ENCODE results near the gene ABHD16A.

ABHD16A gene

DNA sequence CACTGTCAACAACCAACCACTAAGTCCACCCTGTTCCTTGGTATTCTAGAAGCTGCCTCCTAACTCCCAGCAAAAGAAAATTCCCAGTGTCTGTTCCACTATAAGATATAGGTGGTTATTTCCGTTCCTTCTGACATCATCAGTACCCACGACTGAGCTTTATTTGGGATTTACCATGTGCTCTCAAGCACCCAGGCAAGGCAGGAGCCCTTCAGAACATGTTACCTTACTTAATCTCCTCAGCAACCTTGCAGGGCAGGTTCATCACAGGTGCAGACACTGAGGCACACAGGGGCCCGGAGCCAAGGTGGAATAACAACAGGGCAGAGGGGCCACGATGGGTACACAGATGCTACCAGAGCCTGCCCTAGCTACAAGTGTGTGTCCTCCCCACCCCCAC, 10.8 kb downstream of the ABHD16A start:
- TF ChIP-seq, protein P1, sequence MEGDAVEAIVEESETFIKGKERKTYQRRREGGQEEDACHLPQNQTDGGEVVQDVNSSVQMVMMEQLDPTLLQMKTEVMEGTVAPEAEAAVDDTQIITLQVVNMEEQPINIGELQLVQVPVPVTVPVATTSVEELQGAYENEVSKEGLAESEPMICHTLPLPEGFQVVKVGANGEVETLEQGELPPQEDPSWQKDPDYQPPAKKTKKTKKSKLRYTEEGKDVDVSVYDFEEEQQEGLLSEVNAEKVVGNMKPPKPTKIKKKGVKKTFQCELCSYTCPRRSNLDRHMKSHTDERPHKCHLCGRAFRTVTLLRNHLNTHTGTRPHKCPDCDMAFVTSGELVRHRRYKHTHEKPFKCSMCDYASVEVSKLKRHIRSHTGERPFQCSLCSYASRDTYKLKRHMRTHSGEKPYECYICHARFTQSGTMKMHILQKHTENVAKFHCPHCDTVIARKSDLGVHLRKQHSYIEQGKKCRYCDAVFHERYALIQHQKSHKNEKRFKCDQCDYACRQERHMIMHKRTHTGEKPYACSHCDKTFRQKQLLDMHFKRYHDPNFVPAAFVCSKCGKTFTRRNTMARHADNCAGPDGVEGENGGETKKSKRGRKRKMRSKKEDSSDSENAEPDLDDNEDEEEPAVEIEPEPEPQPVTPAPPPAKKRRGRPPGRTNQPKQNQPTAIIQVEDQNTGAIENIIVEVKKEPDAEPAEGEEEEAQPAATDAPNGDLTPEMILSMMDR (IDR thresholded peaks at IDR 0.05), result no peak
- no peak overlapping the region for H3K27ac ChIP-seq
- DNase-seq (ENCODE audit: low spot score), result no peak
- H3K4me3 ChIP-seq, result no peak overlapping the region

DNA sequence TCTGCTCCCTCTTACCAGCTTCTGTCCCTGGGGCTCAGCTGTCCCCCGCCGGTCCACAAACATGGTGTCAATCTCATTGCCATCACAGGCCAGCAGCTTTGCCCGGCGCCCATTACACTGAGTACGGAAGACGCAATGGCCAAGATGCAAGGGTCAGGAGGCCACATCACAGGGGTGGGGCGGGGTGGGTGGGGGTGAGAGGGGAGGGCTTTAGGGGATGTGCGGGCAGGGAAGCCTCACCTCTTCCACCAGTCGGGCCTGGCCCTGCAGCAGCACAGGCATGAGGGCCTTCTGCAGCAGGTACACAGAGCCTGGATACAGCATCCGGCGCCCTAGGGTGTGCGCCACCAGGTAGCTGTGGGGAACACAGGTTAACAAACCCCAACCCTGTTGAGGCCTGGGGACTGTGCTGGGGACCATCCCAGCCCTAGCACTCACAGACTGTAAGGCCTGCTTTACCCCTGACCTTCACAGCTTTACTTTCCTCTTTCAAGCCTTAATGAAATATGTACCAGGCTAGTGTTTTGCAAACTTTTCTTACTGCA, 11.5 kb downstream of the ABHD16A start:
- H3K4me3 ChIP-seq, result no peak overlapping the region
- TF ChIP-seq, protein P1 (IDR thresholded peaks at IDR 0.05), result no peak
- no peak for DNase-seq (ENCODE audit: low spot score)
- H3K27ac ChIP-seq, result no peak overlapping the region

DNA sequence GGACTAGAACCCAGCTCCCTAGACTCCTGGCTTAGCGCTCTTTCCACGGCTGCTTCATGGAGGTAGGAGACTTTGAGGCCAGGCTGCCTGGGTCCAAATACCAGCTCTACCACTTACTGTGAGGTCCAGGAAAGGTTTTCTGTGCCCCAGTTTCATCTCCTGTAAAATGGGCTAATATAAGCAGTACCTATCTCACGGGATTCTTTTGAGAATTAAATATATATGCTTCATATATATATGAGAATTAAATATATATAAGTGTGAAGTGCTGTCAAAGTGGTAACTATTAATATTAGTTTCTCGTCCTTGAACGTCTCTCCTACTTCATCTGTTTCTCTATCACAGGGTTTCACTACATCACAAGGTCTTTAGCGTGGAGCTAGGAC, 12.1 kb downstream of the ABHD16A start:
- DNase-seq (ENCODE audit: low spot score), result no peak
- Histone ChIP-seq H3K27ac (no peak overlapping the region), H3K4me3 (no peak overlapping the region)
- TF ChIP-seq, protein P1 (IDR thresholded peaks at IDR 0.05), result no peak

DNA sequence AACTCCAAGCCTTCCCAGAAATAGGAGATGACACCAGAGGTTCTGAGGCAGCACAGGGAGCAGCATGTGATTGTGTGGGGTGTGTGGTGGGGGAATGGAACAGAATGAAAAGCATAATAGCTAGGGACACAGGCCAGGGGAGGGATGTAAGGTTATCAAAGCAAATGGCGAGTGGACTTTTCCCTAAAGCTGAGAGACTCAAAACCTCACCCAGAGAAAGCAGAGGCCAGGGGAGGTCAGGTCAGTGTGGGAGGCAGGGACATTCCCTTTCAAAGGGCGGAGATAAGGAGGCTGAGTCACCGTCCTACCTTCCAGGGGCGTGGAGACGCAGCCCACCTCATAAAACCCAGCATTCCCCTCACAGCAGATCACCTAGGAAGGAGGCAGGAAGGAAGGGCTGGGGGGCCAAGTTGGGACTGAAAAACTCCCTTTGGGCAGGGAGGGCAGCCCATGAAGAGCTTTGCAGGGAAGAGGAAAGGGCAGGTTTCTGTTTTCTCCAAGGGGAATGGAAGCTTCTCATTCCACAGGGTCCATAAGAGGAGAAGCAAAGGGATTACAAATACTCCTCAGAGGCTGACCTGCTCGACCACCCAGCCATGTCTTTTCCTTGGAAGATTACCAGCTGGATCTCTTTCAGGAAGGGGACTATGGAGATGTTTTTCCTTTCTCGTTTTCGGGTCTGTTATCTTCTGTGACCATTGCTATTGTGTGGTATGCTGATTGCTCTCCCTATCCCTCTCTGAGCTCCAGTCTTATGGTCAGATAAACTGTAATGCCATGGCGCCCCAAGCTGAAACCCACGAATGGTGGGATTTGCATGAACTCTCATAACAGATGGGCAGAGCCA, 12.7 kb downstream of the ABHD16A start:
- no peak for DNase-seq (ENCODE audit: low spot score)
- Histone ChIP-seq H3K4me3 (no peak overlapping the region), H3K27ac (no peak overlapping the region)
- TF ChIP-seq, protein P1 (IDR thresholded peaks at IDR 0.05), result no peak

DNA sequence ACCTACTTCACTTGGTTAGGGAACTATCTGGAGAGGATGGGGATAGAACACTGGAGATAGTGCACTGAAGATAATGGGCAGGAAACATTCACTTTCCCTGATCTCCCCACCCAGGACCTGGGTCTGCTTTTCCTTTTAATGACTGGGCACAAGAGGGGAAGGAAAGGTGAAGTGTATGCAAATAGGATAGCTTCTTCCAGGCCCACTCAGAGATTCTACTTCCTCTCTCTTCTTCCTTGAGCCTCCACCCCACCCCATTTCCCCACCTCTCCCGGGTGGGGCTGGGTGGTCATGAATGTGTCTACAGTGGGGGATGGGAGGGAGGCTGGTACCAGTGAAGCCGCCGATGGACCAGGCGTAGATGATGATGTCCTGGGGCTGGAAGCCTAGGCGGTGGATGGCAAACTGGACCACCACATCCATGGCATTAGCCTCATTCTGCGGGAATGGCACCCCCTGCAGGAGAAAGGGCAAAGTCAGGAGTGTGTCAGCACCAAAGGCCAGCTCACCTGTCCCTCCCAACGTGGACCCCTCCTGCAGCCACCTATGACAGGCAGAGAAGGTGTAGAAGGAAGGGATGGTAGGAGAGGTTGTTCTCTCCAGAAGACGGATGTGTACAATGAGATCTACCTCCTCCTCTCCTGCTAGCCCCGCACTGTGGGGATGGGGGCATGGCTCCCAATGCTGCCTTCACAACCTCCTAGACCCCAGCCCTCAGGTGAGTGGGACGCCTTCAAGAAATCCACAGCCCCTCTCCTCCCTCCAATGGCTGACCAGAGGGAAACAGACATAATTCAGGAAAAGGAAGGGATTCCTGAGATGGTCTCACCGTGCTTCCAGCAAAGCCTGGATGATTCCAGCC, 13.6 kb downstream of the ABHD16A start:
- Histone ChIP-seq H3K27ac (no peak overlapping the region), H3K4me3 (no peak overlapping the region)
- no peak for DNase-seq (ENCODE audit: low spot score)
- TF ChIP-seq, protein P1 (IDR thresholded peaks at IDR 0.05), result no peak

DNA sequence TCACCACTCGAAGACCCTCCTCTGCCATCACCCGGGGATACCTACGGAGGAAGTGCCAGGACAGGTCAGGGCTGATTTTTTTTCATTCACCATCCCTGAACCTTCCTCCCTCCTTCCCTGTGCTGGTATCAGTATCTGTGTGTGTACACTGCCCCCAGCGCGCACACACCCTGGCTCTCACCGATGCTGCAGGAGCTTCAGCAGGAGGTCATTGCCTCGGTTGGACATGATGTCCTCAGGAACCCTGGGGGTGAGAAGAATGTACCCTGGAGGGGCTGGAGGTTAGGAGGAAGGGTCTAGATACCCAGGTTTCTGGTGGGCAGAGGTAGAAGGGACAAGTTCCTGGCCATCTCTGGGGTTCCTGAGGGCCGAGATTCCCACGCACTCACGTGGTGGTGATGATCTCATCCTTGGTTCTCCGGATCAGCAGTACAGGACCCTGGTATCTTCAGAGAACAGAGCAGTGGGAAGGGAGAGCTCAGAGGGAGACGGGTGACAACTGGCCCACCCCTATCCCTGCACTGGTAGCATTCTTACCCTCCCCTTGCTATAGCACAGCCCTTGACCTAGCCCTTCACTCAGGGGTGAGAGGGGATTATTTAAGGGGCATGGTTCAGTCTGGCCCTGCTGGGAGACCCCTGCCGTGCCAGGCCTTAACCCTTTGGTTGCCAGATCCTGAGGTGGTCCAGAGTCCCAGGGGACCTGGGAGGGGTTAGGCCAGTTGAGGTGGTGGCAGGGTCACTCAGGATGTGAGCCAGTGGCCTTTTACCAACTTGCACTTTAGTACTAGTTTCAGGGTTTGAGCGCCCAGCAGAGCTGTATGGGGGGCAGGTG, 15.0 kb downstream of the ABHD16A start:
- H3K27ac ChIP-seq, result no peak overlapping the region
- TF ChIP-seq, protein P1 (IDR thresholded peaks at IDR 0.05), result no peak
- H3K4me3 ChIP-seq, result no peak overlapping the region
- DNase-seq (ENCODE audit: low spot score), result no peak

Data from coronary artery (tissue), 2 donors.